Right cardiac atrium (tissue), 5 donors: ENCODE data around the gene OXLD1. TPM values are rescaled to one million over a fixed set of nuclear protein-coding genes. Genes with fewer than 3 reads are reported as not detected.

ENCODE experiments used
- ATAC-seq, 2 donors: fragments of 200-7000 bp; cut with Tn5 transposase; one replicate each; pipeline versions ENCODE4 v1.8.0 to v1.9.1; 2020; ENCODE audit warnings: moderate library complexity in 2 of 2, mild to moderate bottlenecking in 1 of 2
- DNase-seq, 3 donors: peaks; one replicate each; pipeline ENCODE4 v3.0.0-alpha.2; 2020
- H3K27ac ChIP-seq: one replicate; pipeline ENCODE4 v1.5.1; 2013; ENCODE audit warnings: mild to moderate bottlenecking, low read length, control low read depth, moderate library complexity
- H3K27me3 ChIP-seq: one replicate; pipeline ENCODE4 v1.6.1; 2013; ENCODE audit not compliant: control insufficient read depth, insufficient read depth
- H3K4me1 ChIP-seq: one replicate; pipeline ENCODE4 v1.6.1; 2013; ENCODE audit warnings: low read length; ENCODE audit not compliant: control insufficient read depth, insufficient read depth
- H3K4me3 ChIP-seq: one replicate; pipeline ENCODE4 v1.5.1; 2013; ENCODE audit warnings: low read length, control low read depth
- H3K9me3 ChIP-seq: one replicate; pipeline ENCODE4 v1.6.1; 2013; ENCODE audit warnings: low read length; ENCODE audit not compliant: control insufficient read depth
- WGBS: extraction: QIAGEN DNeasy Blood & Tissue Kit; methylation state at CpG from one replicate; pipeline ENCODE4 v1.1.7; 2013; 5-methylcytosine and 5-hydroxymethylcytosine counted together
- intact Hi-C, 4 donors: fragments of 100-400 bp; cut with DNase I; formaldehyde crosslinking; loops; one replicate each; pipeline versions ENCODE4 v1.11.0 to v1.14.0; 2022 to 2023
- polyA plus RNA-seq: library from polyadenylated mRNA; stranded (reverse); fragments of 200-250 nt; gene quantifications from one replicate; pipeline ENCODE4 v1.2.3, GENCODE V29; 2013
- total RNA-seq, 4 donors: library from RNA; stranded (reverse); fragmentation: NEBNext Ultra II Directional; extraction: Animal tissue kit (Norgen Biotek cat#: 25700); gene quantifications; one replicate each; pipeline ENCODE4 v1.2.1, GENCODE V29; 2021
- donor health status: healthy with polysubstance abuse.
- donor health status: DM: no; HTN: yes; CAD: no.
- donor health status: DM: no; HTN: no; CAD: no.
- donor health status: DM: no; HTN: yes; CAD: no; lungs with severe emphysema.
- donor health status: DM: yes; HTN: yes; CAD: no.

The OXLD1 gene
- total and polyA plus RNA-seq, 5 donors = 20.7 to 41.0 (median 24.8) TPM

DNA sequence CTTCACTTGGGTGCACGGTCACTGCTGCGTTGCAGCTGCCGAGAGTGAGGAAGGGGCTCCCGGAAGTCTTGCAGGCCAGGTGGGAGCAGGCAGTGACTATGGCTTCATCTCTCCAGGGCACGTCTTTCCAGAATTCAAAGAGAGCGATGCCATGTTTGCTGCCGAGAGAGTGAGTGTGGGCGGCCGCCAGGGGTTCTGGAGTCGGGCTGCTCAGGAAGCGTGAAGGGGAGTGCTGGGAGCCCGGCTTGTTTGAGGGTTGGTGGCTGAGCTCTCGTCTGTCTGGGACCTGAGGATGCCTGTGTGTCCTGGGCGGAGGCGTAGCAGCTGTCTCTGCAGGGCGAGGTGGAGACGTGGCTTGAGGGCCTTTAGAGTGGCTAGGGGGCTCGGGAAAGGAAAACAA, 23.7 kb upstream of the OXLD1 start:
- ATAC-seq (no peak), DNase-seq (no peak)
- no peak overlapping the region for H3K27ac ChIP-seq
- no peaks in the 10 kb centered on the region for H3K9me3 ChIP-seq
- peaks cover 3% of the 10 kb centered on the region for H3K4me1 ChIP-seq
- intact Hi-C loops = no loop called here
- H3K4me3 ChIP-seq = no peak overlapping the region
- WGBS = 85% methylated on average over 18 of the region's 18 CpGs
- H3K27me3 ChIP-seq = no peaks in the 10 kb centered on the region

DNA sequence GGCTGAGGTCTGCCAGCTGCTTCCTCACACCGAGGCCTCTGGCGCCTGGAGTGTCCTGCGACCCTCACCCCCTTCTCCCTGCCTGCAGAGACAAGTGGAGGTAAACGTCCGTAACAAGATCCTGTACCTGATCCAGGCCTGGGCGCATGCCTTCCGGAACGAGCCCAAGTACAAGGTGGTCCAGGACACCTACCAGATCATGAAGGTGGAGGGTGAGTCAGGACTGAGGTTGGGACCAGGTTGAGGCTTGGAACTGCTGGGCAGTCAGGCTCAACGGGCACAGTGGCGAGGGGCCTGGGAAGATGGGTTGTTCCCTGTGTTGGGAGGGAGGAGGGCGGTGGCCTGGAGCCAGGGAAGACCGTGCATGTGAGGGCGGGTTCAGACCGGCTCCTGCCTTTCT, 22.2 kb upstream of the OXLD1 start:
- Histone ChIP-seq H3K27ac (no peak overlapping the region), H3K4me3 (no peak overlapping the region), H3K27me3 (no peaks in the 10 kb centered on the region), H3K4me1 (peaks cover 6% of the 10 kb centered on the region), H3K9me3 (no peaks in the 10 kb centered on the region)
- DNase-seq (no peak), ATAC-seq (no peak)
- intact Hi-C loops = no loop called here
- 90% methylated on average over 14 of the region's 14 CpGs for WGBS

GRCh38 chr17:81687770-81688541, 21.6 kb upstream of the OXLD1 start:
- ATAC-seq (no peak), DNase-seq (no peak)
- WGBS = 92% methylated on average over 41 of the region's 41 CpGs
- Histone ChIP-seq H3K27me3 (no peaks in the 10 kb centered on the region), H3K4me3 (no peak overlapping the region), H3K27ac (no peak overlapping the region), H3K9me3 (no peaks in the 10 kb centered on the region), H3K4me1 (peaks cover 6% of the 10 kb centered on the region)
- intact Hi-C loops = no loop called here

GRCh38 chr17:81686614-81687013, 20.2 kb upstream of the OXLD1 start:
- DNase-seq (no peak), ATAC-seq (no peak)
- peaks cover 6% of the 10 kb centered on the region for H3K4me1 ChIP-seq
- intact Hi-C loops = no loop called here
- no peak overlapping the region for H3K4me3 ChIP-seq
- 92% methylated on average over 20 of the region's 20 CpGs for WGBS
- H3K9me3 ChIP-seq = no peaks in the 10 kb centered on the region
- H3K27ac ChIP-seq = no peak overlapping the region
- no peaks in the 10 kb centered on the region for H3K27me3 ChIP-seq

- Histone ChIP-seq H3K4me1 (peaks cover 6% of the 10 kb centered on the region), H3K27me3 (no peaks in the 10 kb centered on the region), H3K27ac (no peak overlapping the region), H3K9me3 (no peaks in the 10 kb centered on the region), H3K4me3 (peak overlapping the region; percentile 97)
- intact Hi-C loops = no loop called here
- 78% methylated on average over 12 of the region's 12 CpGs for WGBS
- DNase-seq (no peak), ATAC-seq (no peak)
Measured at GRCh38 chr17:81685108-81685507, 18.7 kb upstream of the OXLD1 start.

GRCh38 chr17:81684442-81684911, 18.1 kb upstream of the OXLD1 start:
- peak in 1 of 2 donors; percentile 13 for ATAC-seq
- 5% methylated on average over 16 of the region's 16 CpGs for WGBS
- H3K27me3 ChIP-seq = no peaks in the 10 kb centered on the region
- H3K4me1 ChIP-seq = peaks cover 6% of the 10 kb centered on the region
- no peak for DNase-seq
- intact Hi-C loops = no loop called here
- H3K4me3 ChIP-seq = peak overlapping the region; percentile 97
- no peak overlapping the region for H3K27ac ChIP-seq
- no peaks in the 10 kb centered on the region for H3K9me3 ChIP-seq

DNA sequence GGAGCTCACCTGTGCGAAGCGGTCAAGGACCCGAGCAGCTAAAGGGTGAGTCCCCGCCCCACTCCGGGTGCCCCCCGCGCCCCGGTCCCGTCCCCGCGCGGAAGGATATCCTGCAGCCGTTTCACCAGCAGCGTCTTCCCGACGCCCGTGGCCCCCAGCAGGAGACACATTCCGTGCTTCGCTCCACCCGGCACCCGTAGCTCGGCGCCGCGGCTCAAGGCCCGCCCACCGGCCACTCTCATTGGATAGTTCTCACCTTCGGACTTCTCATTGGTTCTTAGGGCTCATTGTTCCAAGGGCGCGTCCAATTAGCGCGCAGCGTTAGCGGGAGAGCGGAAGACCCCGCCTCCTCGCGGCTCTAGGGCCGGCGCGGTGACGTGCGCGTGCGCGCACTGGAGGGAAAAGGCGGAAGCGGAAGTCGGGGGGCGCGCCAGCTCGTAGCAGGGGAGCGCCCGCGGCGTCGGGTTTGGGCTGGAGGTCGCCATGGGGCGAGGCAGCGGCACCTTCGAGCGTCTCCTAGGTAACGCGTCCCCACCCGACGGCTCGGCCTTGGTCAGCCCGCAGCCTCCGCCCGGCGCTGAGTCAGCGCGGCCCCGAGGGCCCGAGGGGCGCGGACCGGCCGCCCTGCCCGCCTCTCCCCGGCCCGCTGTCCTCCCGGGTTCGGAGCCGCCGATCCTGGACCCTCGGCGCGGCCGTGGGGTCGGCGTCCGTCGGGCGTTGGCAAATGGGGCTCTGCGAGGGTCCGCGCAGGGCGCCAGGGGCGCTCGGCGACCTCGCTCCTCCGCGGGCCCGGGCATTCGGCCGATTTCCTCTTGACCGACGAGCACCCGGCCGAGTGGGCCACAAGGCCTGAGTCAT, 17.4 kb upstream of the OXLD1 start, which contains the start of the genes ARL16 and HGS:
Gene ARL16, minus strand, starts transcription at position 214 of the 858 bp plus-strand sequence. Its CDS starts 44 bp downstream, at position 170.
Gene HGS, plus strand, starts transcription at position 428 of the 858 bp plus-strand sequence. Its CDS starts 56 bp downstream, at position 484.
- Histone ChIP-seq H3K4me1 (peaks cover 6% of the 10 kb centered on the region), H3K27ac (peak within 1 kb of the TSS; percentile 34), H3K27me3 (no peaks in the 10 kb centered on the region), H3K9me3 (no peaks in the 10 kb centered on the region), H3K4me3 (peak within 1 kb of the TSS; percentile 97)
- DNase-seq = peak; percentile 98 to 99 (median 99)
- intact Hi-C loops = no loop called here
- ATAC-seq = peak; percentile 98
- under 1% methylated on average over 112 of the region's 112 CpGs for WGBS

- intact Hi-C loops = no loop called here
- peak overlapping the region; percentile 34 for H3K27ac ChIP-seq
- WGBS = under 1% methylated on average over 37 of the region's 37 CpGs
- peak in 1 of 2 donors; percentile 45 for ATAC-seq
- no peaks in the 10 kb centered on the region for H3K9me3 ChIP-seq
- DNase-seq = no peak
- H3K4me3 ChIP-seq = peak overlapping the region; percentile 71
- no peaks in the 10 kb centered on the region for H3K27me3 ChIP-seq
- peaks cover 6% of the 10 kb centered on the region for H3K4me1 ChIP-seq
Measured at GRCh38 chr17:81683208-81683583, 16.8 kb upstream of the OXLD1 start.

GRCh38 chr17:81682565-81683207, 16.3 kb upstream of the OXLD1 start:
- DNase-seq (peak in 1 of 3 donors; percentile 30), ATAC-seq (no peak)
- H3K9me3 ChIP-seq = no peaks in the 10 kb centered on the region
- intact Hi-C loops = no loop called here
- H3K27me3 ChIP-seq = no peaks in the 10 kb centered on the region
- peak overlapping the region; percentile 71 for H3K4me3 ChIP-seq
- 32% methylated on average over 19 of the region's 19 CpGs for WGBS
- H3K4me1 ChIP-seq = peaks cover 6% of the 10 kb centered on the region
- no peak overlapping the region for H3K27ac ChIP-seq

- WGBS = 66% methylated on average over 17 of the region's 17 CpGs
- no peak overlapping the region for H3K4me3 ChIP-seq
- no peaks in the 10 kb centered on the region for H3K27me3 ChIP-seq
- H3K9me3 ChIP-seq = no peaks in the 10 kb centered on the region
- DNase-seq (no peak), ATAC-seq (no peak)
- H3K27ac ChIP-seq = no peak overlapping the region
- H3K4me1 ChIP-seq = peaks cover 6% of the 10 kb centered on the region
- intact Hi-C loops = no loop called here
Measured at GRCh38 chr17:81681672-81682071, 15.3 kb upstream of the OXLD1 start.
